Endothelial cell of umbilical vein (primary cell): ENCODE measurements around the gene GOLGA1.

Experiments
- CTCF ChIP-seq, 2 donors: IDR thresholded peaks; 1 replicate in 1 of 2; 2 replicates in 1 of 2; pipeline ENCODE4 v1.5.1; 2011; ENCODE audit warnings: low read length in 2 of 2, mild to moderate bottlenecking in 2 of 2, moderate library complexity in 2 of 2, control low read depth in 1 of 2, inconsistent platforms in 1 of 2, low read depth in 1 of 2; ENCODE audit not compliant: insufficient read depth in 1 of 2; ENCODE audit errors: extremely low read depth in 1 of 2
- EZH2 ChIP-seq: IDR thresholded peaks from 2 replicates; pipeline ENCODE4 v1.6.1; 2012; ENCODE audit warnings: borderline replicate concordance, low read depth, mild to moderate bottlenecking, moderate library complexity, low read length, inconsistent platforms; ENCODE audit not compliant: severe bottlenecking
- POLR2A ChIP-seq: IDR thresholded peaks from 2 replicates; pipeline ENCODE4 v1.6.1; 2012; ENCODE audit warnings: low read depth, mild to moderate bottlenecking, control low read depth, low read length
- POLR2AphosphoS5 ChIP-seq: IDR thresholded peaks from 2 replicates; pipeline ENCODE4 v1.6.1; 2012; ENCODE audit warnings: low read depth, mild to moderate bottlenecking, control low read depth, low read length, moderate library complexity; ENCODE audit not compliant: insufficient read depth

GRCh38 chr9:124950050-124950718, 9.3 kb upstream of the GOLGA1 start:
- TF ChIP-seq EZH2 (no peak), CTCF (IDR thresholded peaks at IDR 0.05; ENCODE audit: extremely low read depth in 1 of 2, insufficient read depth in 1 of 2, low read depth in 1 of 2, low read length in 2 of 2) (no peak), POLR2A (no peak), POLR2AphosphoS5 (no peak)
